SK-N-SH treated with all-trans-retinoic acid at 6 μM for 48 hours (cell line): Measurements from ENCODE around the gene CACNA1H.
"Not testable (repeated sequence)": the region's sequence is repeated elsewhere in the genome, so short reads cannot be mapped to it uniquely, and the experiment has no call there.

Experiments used
- ARNTL ChIP-seq: fragments of 450-650 bp; formaldehyde crosslinking; IDR thresholded peaks from 2 replicates; pipeline ENCODE4 v1.5.0; 2020; ENCODE audit warnings: low read depth, mild to moderate bottlenecking, moderate library complexity, borderline replicate concordance
- OSR1 ChIP-seq: fragments of 250-450 bp; sonication (Bioruptor Pico); IDR thresholded peaks from 2 replicates; pipeline ENCODE4 v1.8.0; 2022; ENCODE audit warnings: moderate library complexity, mild to moderate bottlenecking, inconsistent platforms
- SNAI2 ChIP-seq: fragments of 250-450 bp; sonication (Bioruptor Pico); IDR thresholded peaks from 2 replicates; pipeline ENCODE4 v1.5.0; 2020; ENCODE audit warnings: mild to moderate bottlenecking, moderate library complexity
- TCF4 ChIP-seq: fragments of 250-450 bp; sonication (Bioruptor Pico); IDR thresholded peaks from 2 replicates; pipeline ENCODE4 v1.8.0; 2021; ENCODE audit warnings: mild to moderate bottlenecking, moderate library complexity, borderline replicate concordance
- TOX ChIP-seq: fragments of 250-450 bp; sonication (Bioruptor Pico); IDR thresholded peaks from 2 replicates; pipeline ENCODE4 v1.8.0; 2021; ENCODE audit warnings: mild to moderate bottlenecking, moderate library complexity, borderline replicate concordance
- ZC3H10 ChIP-seq: fragments of 250-450 bp; sonication (Bioruptor Pico); IDR thresholded peaks from 2 replicates; pipeline ENCODE4 v1.5.1; 2021; ENCODE audit warnings: mild to moderate bottlenecking, moderate library complexity
- ZFP3 ChIP-seq: fragments of 250-450 bp; sonication (Bioruptor Pico); IDR thresholded peaks from 2 replicates; pipeline ENCODE4 v1.5.0; 2020; ENCODE audit warnings: mild to moderate bottlenecking, moderate library complexity
- ZNF70 ChIP-seq: fragments of 450-650 bp; formaldehyde crosslinking; IDR thresholded peaks from 2 replicates; pipeline ENCODE4 v1.5.0; 2020; ENCODE audit warnings: mild to moderate bottlenecking, moderate library complexity
- TF ChIP-seq, protein P1 (sequence below): fragments of 250-450 bp; sonication (Bioruptor Pico); IDR thresholded peaks from 2 replicates; pipeline ENCODE4 v1.8.0; 2021; ENCODE audit warnings: low read depth, mild to moderate bottlenecking, moderate library complexity, borderline replicate concordance
- TF ChIP-seq, protein P2 (sequence below): fragments of 250-450 bp; sonication (Bioruptor Pico); IDR thresholded peaks from 2 replicates; pipeline ENCODE4 v1.5.1; 2020; ENCODE audit warnings: low read depth, mild to moderate bottlenecking, moderate library complexity
- TF ChIP-seq, protein P3 (sequence below): fragments of 250-450 bp; sonication (Bioruptor Pico); IDR thresholded peaks from 2 replicates; pipeline ENCODE4 v1.8.0; 2020; ENCODE audit warnings: mild to moderate bottlenecking, moderate library complexity, borderline replicate concordance

DNA sequence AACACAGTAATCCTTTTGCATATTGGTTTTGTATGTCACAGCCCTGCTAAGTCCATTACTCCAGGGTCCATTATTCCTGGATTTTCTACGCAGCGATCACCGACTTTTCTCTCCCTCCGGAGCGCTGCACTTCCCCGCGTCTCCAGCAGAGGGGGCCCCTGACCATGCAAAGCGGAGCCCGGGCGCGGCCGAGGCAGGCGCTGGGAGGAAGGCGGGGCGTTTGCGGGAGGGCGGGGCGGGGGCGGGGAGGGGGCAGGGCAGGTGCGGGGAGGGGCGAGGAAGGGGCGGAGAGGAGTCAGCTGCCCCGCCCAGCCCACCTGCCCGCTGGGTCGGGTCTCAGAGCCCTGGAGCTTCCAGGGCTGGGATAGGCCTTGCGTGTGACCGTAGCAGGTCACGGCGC, 83.8 kb downstream of the CACNA1H start:
- not testable (repeated sequence) for TF ChIP-seq TCF4 (CRISPR knock-in tag); ZFP3; TOX (CRISPR knock-in tag); OSR1 (CRISPR knock-in tag); ZNF70 (CRISPR knock-in tag); ARNTL; ZC3H10 (CRISPR knock-in tag); SNAI2 (CRISPR knock-in tag)
- TF ChIP-seq, protein P1, sequence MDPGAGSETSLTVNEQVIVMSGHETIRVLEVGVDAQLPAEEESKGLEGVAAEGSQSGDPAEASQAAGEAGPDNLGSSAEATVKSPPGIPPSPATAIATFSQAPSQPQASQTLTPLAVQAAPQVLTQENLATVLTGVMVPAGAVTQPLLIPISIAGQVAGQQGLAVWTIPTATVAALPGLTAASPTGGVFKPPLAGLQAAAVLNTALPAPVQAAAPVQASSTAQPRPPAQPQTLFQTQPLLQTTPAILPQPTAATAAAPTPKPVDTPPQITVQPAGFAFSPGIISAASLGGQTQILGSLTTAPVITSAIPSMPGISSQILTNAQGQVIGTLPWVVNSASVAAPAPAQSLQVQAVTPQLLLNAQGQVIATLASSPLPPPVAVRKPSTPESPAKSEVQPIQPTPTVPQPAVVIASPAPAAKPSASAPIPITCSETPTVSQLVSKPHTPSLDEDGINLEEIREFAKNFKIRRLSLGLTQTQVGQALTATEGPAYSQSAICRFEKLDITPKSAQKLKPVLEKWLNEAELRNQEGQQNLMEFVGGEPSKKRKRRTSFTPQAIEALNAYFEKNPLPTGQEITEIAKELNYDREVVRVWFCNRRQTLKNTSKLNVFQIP (CRISPR knock-in tag) = not testable (repeated sequence)
- TF ChIP-seq, protein P2, sequence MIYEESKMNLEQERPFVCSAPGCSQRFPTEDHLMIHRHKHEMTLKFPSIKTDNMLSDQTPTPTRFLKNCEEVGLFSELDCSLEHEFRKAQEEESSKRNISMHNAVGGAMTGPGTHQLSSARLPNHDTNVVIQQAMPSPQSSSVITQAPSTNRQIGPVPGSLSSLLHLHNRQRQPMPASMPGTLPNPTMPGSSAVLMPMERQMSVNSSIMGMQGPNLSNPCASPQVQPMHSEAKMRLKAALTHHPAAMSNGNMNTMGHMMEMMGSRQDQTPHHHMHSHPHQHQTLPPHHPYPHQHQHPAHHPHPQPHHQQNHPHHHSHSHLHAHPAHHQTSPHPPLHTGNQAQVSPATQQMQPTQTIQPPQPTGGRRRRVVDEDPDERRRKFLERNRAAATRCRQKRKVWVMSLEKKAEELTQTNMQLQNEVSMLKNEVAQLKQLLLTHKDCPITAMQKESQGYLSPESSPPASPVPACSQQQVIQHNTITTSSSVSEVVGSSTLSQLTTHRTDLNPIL = not testable (repeated sequence)
- TF ChIP-seq, protein P3, sequence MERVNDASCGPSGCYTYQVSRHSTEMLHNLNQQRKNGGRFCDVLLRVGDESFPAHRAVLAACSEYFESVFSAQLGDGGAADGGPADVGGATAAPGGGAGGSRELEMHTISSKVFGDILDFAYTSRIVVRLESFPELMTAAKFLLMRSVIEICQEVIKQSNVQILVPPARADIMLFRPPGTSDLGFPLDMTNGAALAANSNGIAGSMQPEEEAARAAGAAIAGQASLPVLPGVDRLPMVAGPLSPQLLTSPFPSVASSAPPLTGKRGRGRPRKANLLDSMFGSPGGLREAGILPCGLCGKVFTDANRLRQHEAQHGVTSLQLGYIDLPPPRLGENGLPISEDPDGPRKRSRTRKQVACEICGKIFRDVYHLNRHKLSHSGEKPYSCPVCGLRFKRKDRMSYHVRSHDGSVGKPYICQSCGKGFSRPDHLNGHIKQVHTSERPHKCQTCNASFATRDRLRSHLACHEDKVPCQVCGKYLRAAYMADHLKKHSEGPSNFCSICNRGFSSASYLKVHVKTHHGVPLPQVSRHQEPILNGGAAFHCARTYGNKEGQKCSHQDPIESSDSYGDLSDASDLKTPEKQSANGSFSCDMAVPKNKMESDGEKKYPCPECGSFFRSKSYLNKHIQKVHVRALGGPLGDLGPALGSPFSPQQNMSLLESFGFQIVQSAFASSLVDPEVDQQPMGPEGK (CRISPR knock-in tag) = not testable (repeated sequence)
